IMR-90 (cell line): Measurements from ENCODE around the gene ACTA2. TPM values are rescaled to one million over a fixed set of nuclear protein-coding genes. Genes with fewer than 3 reads are reported as not detected.

ENCODE experiments used
- ATAC-seq: fragments of 200-7000 bp; cut with Tn5 transposase; 2 replicates; pipeline ENCODE4 v1.9.1; 2020; ENCODE audit warnings: low read depth, mild to moderate bottlenecking, moderate library complexity
- BruUV-seq: library from RNA; stranded (reverse); fragments of 400-500 nt; replicated peaks from 2 replicates; lab custom pipeline; 2021; lab: Mats Ljungman, UMichigan
- CTCF ChIA-PET: fragments of 300-600 bp; formaldehyde crosslinking; extraction: SDS; loops from one replicate; lab custom pipeline; 2021; ENCODE audit warnings: antibody characterized with exemption; lab: Yijun Ruan, JAX
- POLR2A ChIA-PET: fragments of 300-600 bp; sonication (Branson Sonifier 250); formaldehyde crosslinking; loops from one replicate; lab custom pipeline; 2022; ENCODE audit warnings: antibody characterized with exemption; ENCODE audit not compliant: unreplicated experiment; lab: Charles Lee
- DNase-seq: peaks from one replicate; pipeline ENCODE4 v3.0.0; 2013
- H2AFZ ChIP-seq: replicated peaks from 2 replicates; pipeline ENCODE3; 2013; ENCODE audit warnings: low read length, mild to moderate bottlenecking; ENCODE audit not compliant: poor library complexity
- H2AK5ac ChIP-seq: 2 replicates; pipeline ENCODE4 v1.6.1; 2013; ENCODE audit warnings: low read depth, low read length, inconsistent platforms
- H2AK9ac ChIP-seq: replicated peaks from 2 replicates; pipeline ENCODE3; 2013; ENCODE audit warnings: mild to moderate bottlenecking, low read depth, low read length, moderate library complexity; ENCODE audit not compliant: poor library complexity
- H2BK120ac ChIP-seq: 2 replicates; pipeline ENCODE4 v1.6.1; 2013; ENCODE audit warnings: low read depth, low read length, inconsistent platforms
- H2BK15ac ChIP-seq: 3 replicates; pipeline ENCODE4 v1.6.1; 2013; ENCODE audit warnings: low read depth, low read length, inconsistent platforms
- H2BK20ac ChIP-seq: 2 replicates; pipeline ENCODE4 v1.6.1; 2013; ENCODE audit warnings: low read depth, mild to moderate bottlenecking, inconsistent platforms, low read length, moderate library complexity
- H2BK5ac ChIP-seq: 2 replicates; pipeline ENCODE4 v1.6.1; 2013; ENCODE audit warnings: mild to moderate bottlenecking, low read depth, low read length, inconsistent platforms; ENCODE audit not compliant: poor library complexity, severe bottlenecking
- H3K14ac ChIP-seq: replicated peaks from 2 replicates; pipeline ENCODE4 v1.6.1; 2013; ENCODE audit warnings: low read depth, low read length, inconsistent platforms
- H3K18ac ChIP-seq: 2 replicates; pipeline ENCODE4 v1.6.1; 2013; ENCODE audit warnings: low read depth, low read length, control low read depth
- H3K23ac ChIP-seq: 2 replicates; pipeline ENCODE4 v1.6.1; 2013; ENCODE audit warnings: low read depth, low read length, inconsistent platforms
- H3K27ac ChIP-seq: 2 replicates; pipeline ENCODE4 v1.5.1; 2013; ENCODE audit warnings: mild to moderate bottlenecking, control low read depth, low read length; ENCODE audit not compliant: insufficient read depth
- H3K27me3 ChIP-seq: 2 replicates; pipeline ENCODE4 v1.6.1; 2013; ENCODE audit warnings: low read length; ENCODE audit not compliant: control insufficient read depth, insufficient read depth
- H3K36me3 ChIP-seq: 2 replicates; pipeline ENCODE4 v1.6.1; 2013; ENCODE audit warnings: low read length, mixed read lengths; ENCODE audit not compliant: control insufficient read depth, insufficient read depth
- H3K4ac ChIP-seq: 2 replicates; pipeline ENCODE4 v1.6.1; 2013; ENCODE audit warnings: low read depth, low read length, inconsistent platforms
- H3K4me1 ChIP-seq: 2 replicates; pipeline ENCODE4 v1.6.1; 2013; ENCODE audit warnings: low read length, mixed read lengths; ENCODE audit not compliant: control insufficient read depth, insufficient read depth
- H3K4me2 ChIP-seq: 2 replicates; pipeline ENCODE4 v1.6.1; 2013; ENCODE audit warnings: low read depth, mild to moderate bottlenecking, control low read depth, low read length, moderate library complexity
- H3K4me3 ChIP-seq: 2 replicates; pipeline ENCODE4 v1.5.1; 2013; ENCODE audit warnings: low read depth, mild to moderate bottlenecking, control low read depth, low read length, moderate library complexity; ENCODE audit not compliant: insufficient read depth
- H3K56ac ChIP-seq: 2 replicates; pipeline ENCODE4 v1.6.1; 2013; ENCODE audit warnings: low read length, inconsistent platforms; ENCODE audit not compliant: insufficient read depth; ENCODE audit errors: extremely low read depth
- H3K79me1 ChIP-seq, 2 experiments: 2 replicates each; pipeline ENCODE4 v1.6.1; 2013; ENCODE audit warnings: low read length in 2 of 2, inconsistent platforms in 1 of 2, low read depth in 1 of 2
- H3K9ac ChIP-seq: 2 replicates; pipeline ENCODE4 v1.6.1; 2013; ENCODE audit warnings: low read depth, low read length, control low read depth
- H3K9me1 ChIP-seq: 2 replicates; pipeline ENCODE4 v1.6.1; 2013; ENCODE audit warnings: low read length, inconsistent platforms; ENCODE audit not compliant: insufficient read depth
- H3K9me3 ChIP-seq: 2 replicates; pipeline ENCODE4 v1.6.1; 2013; ENCODE audit warnings: low read length; ENCODE audit not compliant: control insufficient read depth, insufficient read depth
- H4K20me1 ChIP-seq: 2 replicates; pipeline ENCODE4 v1.6.1; 2013; ENCODE audit warnings: low read length, inconsistent platforms; ENCODE audit not compliant: insufficient read depth
- H4K5ac ChIP-seq: 2 replicates; pipeline ENCODE4 v1.6.1; 2013; ENCODE audit warnings: mild to moderate bottlenecking, low read depth, low read length, control low read depth
- H4K8ac ChIP-seq, 2 experiments: 2 replicates each; pipeline ENCODE4 v1.6.1; 2013; ENCODE audit warnings: low read depth in 2 of 2, low read length in 2 of 2, control low read depth in 1 of 2, inconsistent platforms in 1 of 2
- H4K91ac ChIP-seq: 2 replicates; pipeline ENCODE4 v1.6.1; 2013; ENCODE audit warnings: low read depth, low read length, inconsistent platforms; ENCODE audit not compliant: insufficient read depth
- BHLHE40 ChIP-seq: fragments of 150-350 bp; IDR thresholded peaks from 2 replicates; pipeline ENCODE4 v1.6.1; 2016; ENCODE audit warnings: mild to moderate bottlenecking, low read depth, low read length
- FOS ChIP-seq: fragments of 150-350 bp; IDR thresholded peaks from 2 replicates; pipeline ENCODE4 v1.6.1; 2016; ENCODE audit warnings: low read depth, low read length
- MAZ ChIP-seq: IDR thresholded peaks from 2 replicates; pipeline ENCODE4 v1.6.1; 2012; ENCODE audit warnings: low read depth, mild to moderate bottlenecking, low read length, improper control_type of control experiment, moderate library complexity, borderline replicate concordance
- NFE2L2 ChIP-seq: fragments of 150-350 bp; IDR thresholded peaks from 2 replicates; pipeline ENCODE4 v1.6.1; 2016; ENCODE audit warnings: low read depth, mild to moderate bottlenecking, low read length
- RAD21 ChIP-seq: IDR thresholded peaks from 2 replicates; pipeline ENCODE4 v1.6.1; 2012; ENCODE audit warnings: low read length, improper control_type of control experiment
- RCOR1 ChIP-seq: IDR thresholded peaks from 2 replicates; pipeline ENCODE4 v1.6.1; 2012; ENCODE audit warnings: mild to moderate bottlenecking, low read length, improper control_type of control experiment; ENCODE audit not compliant: insufficient replicate concordance
- SMC3 ChIP-seq: fragments of 150-350 bp; IDR thresholded peaks from 2 replicates; pipeline ENCODE4 v1.6.1; 2016; ENCODE audit warnings: low read depth, mild to moderate bottlenecking, antibody characterized with exemption, low read length, moderate library complexity
- WGBS, 2 experiments: methylation state at CpG; one replicate each; pipeline versions ENCODE4 v1.1.5 to v1.1.7; 2013; ENCODE audit warnings: missing lambda C conversion rate in 2 of 2; ENCODE audit not compliant: insufficient read length in 1 of 2; ENCODE audit errors: extremely low coverage in 2 of 2; 5-methylcytosine and 5-hydroxymethylcytosine counted together
- dilution Hi-C: fragments of 300-500 bp; cut with HindIII; formaldehyde crosslinking; loops from one replicate; pipeline ENCODE4 v1.14.3; 2018; ENCODE audit warnings: low sequenced_read_pairs; ENCODE audit not compliant: unreplicated experiment
- in situ Hi-C: fragments of 300-500 bp; cut with MboI; formaldehyde crosslinking; loops from 3 replicates; pipeline ENCODE4 v1.14.3; 2019; ENCODE audit warnings: low sequenced_read_pairs, inconsistent platforms, mixed read lengths
- intact Hi-C: fragments of 100-400 bp; cut with micrococcal nuclease; formaldehyde crosslinking; loops from 2 replicates; pipeline ENCODE4 v1.10.0; 2022
- polyA plus RNA-seq, 3 experiments: library from polyadenylated mRNA; depleted of rRNA; stranded (reverse); fragments of >200 nt; gene quantifications; 2 replicates each; pipeline ENCODE4 v1.2.3, GENCODE V29; 2012; ENCODE audit warnings: low replicate concordance in 1 of 3
- total RNA-seq: library from RNA; depleted of rRNA; stranded (reverse); fragments of >200 nt; gene quantifications from 2 replicates; pipeline ENCODE4 v1.2.3, GENCODE V29; 2012
- TF ChIP-seq, protein P1 (sequence below): fragments of 150-350 bp; IDR thresholded peaks from 2 replicates; pipeline ENCODE4 v1.6.1; 2016; ENCODE audit warnings: low read depth, mild to moderate bottlenecking, low read length, moderate library complexity, borderline replicate concordance
- TF ChIP-seq, protein P2 (sequence below): fragments of 150-350 bp; IDR thresholded peaks from 2 replicates; pipeline ENCODE4 v1.6.1; 2017; ENCODE audit warnings: mild to moderate bottlenecking, antibody characterized with exemption, low read length, low read depth
- TF ChIP-seq, protein P3 (sequence below): conservative IDR thresholded peaks from 2 replicates; pipeline ENCODE4 v1.5.1; 2012; ENCODE audit warnings: mild to moderate bottlenecking, low read depth, low read length, improper control_type of control experiment

ACTA2 gene
- total and polyA plus RNA-seq, 2 of the 4 experiments (the other 2 are of a cell fraction) = 978 to 1,235 TPM

DNA sequence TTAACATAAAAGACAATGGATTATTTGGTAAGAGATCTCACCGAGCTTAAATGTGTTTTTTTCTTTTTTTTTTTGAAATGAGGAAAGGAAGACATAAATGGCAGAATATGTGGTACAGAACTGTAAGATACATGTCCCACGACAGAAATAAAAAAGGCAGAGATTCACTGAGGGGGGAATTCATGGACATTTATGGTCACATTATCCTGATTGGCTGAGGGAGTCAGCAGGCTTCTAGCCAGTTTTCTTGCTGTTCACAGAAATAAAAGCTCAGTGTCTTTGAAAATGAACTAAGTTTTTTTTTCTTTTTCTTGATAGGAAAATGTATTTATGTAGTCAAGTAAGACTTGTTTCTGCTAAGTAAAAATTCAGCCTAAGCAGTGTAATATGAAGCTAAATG, 29.8 kb upstream of the ACTA2 start:
- no TSS peak for BruUV-seq

More for the DNA sequence above, 29.8 kb upstream of the ACTA2 start:
- ChIA-PET POLR2A (interaction anchor here (0.7 to 0.8 kb wide), 3 partner anchors 30 to 73 kb away, joined by 3 to 4 read pairs (median 4); partner anchors contain the start of gene ACTA2), CTCF (interaction anchor here (1.1 to 1.3 kb wide), 2 partner anchors 37 to 48 kb away, joined by 3 to 4 read pairs; no protein-coding TSS in a partner anchor)
- H3K36me3 ChIP-seq = no peaks in the 10 kb centered on the region; the same call in 1 of the 2 replicates
- TF ChIP-seq RAD21 (no peak), NFE2L2 (no peak), FOS (no peak), MAZ (no peak), SMC3 (no peak), BHLHE40 (no peak), RCOR1 (no peak)
- TF ChIP-seq, protein P1, sequence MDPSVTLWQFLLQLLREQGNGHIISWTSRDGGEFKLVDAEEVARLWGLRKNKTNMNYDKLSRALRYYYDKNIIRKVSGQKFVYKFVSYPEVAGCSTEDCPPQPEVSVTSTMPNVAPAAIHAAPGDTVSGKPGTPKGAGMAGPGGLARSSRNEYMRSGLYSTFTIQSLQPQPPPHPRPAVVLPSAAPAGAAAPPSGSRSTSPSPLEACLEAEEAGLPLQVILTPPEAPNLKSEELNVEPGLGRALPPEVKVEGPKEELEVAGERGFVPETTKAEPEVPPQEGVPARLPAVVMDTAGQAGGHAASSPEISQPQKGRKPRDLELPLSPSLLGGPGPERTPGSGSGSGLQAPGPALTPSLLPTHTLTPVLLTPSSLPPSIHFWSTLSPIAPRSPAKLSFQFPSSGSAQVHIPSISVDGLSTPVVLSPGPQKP = no peak
- TF ChIP-seq, protein P2, sequence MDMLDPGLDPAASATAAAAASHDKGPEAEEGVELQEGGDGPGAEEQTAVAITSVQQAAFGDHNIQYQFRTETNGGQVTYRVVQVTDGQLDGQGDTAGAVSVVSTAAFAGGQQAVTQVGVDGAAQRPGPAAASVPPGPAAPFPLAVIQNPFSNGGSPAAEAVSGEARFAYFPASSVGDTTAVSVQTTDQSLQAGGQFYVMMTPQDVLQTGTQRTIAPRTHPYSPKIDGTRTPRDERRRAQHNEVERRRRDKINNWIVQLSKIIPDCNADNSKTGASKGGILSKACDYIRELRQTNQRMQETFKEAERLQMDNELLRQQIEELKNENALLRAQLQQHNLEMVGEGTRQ = no peak
- TF ChIP-seq, protein P3, sequence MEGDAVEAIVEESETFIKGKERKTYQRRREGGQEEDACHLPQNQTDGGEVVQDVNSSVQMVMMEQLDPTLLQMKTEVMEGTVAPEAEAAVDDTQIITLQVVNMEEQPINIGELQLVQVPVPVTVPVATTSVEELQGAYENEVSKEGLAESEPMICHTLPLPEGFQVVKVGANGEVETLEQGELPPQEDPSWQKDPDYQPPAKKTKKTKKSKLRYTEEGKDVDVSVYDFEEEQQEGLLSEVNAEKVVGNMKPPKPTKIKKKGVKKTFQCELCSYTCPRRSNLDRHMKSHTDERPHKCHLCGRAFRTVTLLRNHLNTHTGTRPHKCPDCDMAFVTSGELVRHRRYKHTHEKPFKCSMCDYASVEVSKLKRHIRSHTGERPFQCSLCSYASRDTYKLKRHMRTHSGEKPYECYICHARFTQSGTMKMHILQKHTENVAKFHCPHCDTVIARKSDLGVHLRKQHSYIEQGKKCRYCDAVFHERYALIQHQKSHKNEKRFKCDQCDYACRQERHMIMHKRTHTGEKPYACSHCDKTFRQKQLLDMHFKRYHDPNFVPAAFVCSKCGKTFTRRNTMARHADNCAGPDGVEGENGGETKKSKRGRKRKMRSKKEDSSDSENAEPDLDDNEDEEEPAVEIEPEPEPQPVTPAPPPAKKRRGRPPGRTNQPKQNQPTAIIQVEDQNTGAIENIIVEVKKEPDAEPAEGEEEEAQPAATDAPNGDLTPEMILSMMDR = no peak
- no CpG with 5 or more reads among the region's 2 CpGs for WGBS, 2 experiments
- H3K79me1 ChIP-seq = peaks cover 39 to 53% of the 10 kb centered on the region in 2 experiments
- DNase-seq = no peak
- in situ Hi-C loops (loop anchor here (5.0 kb wide), 1 partner anchor 40 kb away; no protein-coding TSS in a partner anchor), dilution Hi-C loops (no loop called here), intact Hi-C loops (no loop called here)
- H4K20me1 ChIP-seq = 0 out of 2 replicates have a peak, but pooled peaks cover 3% of the 10 kb centered on the region
- H3K9me1 ChIP-seq = peaks cover 7% of the 10 kb centered on the region; the same call in 1 of the 2 replicates
- H3K56ac ChIP-seq = no peak overlapping the region
- H2BK5ac ChIP-seq = no peak overlapping the region
- H2AK5ac ChIP-seq = no peak overlapping the region
- no peak overlapping the region for H2BK20ac ChIP-seq
- no peaks in the 10 kb centered on the region for H3K27me3 ChIP-seq
- H4K5ac ChIP-seq = no peak overlapping the region
- no peak overlapping the region for H3K4me3 ChIP-seq
- H3K4ac ChIP-seq = no peak overlapping the region
- no peak overlapping the region for H3K18ac ChIP-seq
- H4K91ac ChIP-seq = no peak overlapping the region
- peaks cover 10% of the 10 kb centered on the region for H3K4me1 ChIP-seq
- no peak for ATAC-seq
- H3K14ac ChIP-seq = no peak overlapping the region
- H3K9ac ChIP-seq = no peak overlapping the region
- H3K9me3 ChIP-seq = no peaks in the 10 kb centered on the region
- H3K23ac ChIP-seq = no peak overlapping the region
- H2BK15ac ChIP-seq = no peak overlapping the region; the same call in 2 of the 3 replicates
- no peak overlapping the region for H4K8ac ChIP-seq
- no peak overlapping the region for H2BK120ac ChIP-seq
- H3K27ac ChIP-seq = no peak overlapping the region
- no peak overlapping the region for H3K4me2 ChIP-seq
- H2AK9ac ChIP-seq = no peak overlapping the region
- no peak overlapping the region for H2AFZ ChIP-seq
